ENCODE results near the gene SGIP1. TPM values are rescaled to one million over a fixed set of nuclear protein-coding genes. Genes with fewer than 3 reads are reported as not detected.

The SGIP1 gene
- total RNA-seq, 1 donor from 2014 or later: 31.8 TPM

GRCh38 chr1:66571789-66572188, 37.8 kb downstream of the SGIP1 start:
- Mint-ChIP-seq H3K27me3 (ENCODE audit: low read depth) (no peaks in the 10 kb centered on the region), H3K4me3 (ENCODE audit: unreplicated experiment) (no peak overlapping the region), H3K4me1 (ENCODE audit: low read depth) (peaks cover 42% of the 10 kb centered on the region), H3K27ac (ENCODE audit: unreplicated experiment) (peak overlapping the region; percentile 82), H3K36me3 (ENCODE audit: low read depth) (peaks cover 14% of the 10 kb centered on the region), H3K9me3 (ENCODE audit: low read depth) (peaks cover 13% of the 10 kb centered on the region)
- TF ChIP-seq CTCF (IDR thresholded peaks at IDR 0.05): no peak
- no peak for DNase-seq (ENCODE audit: low spot score)

- DNase-seq (ENCODE audit: low spot score): no peak
Measured at GRCh38 chr1:66575739-66576138, 41.8 kb downstream of the SGIP1 start.

GRCh38 chr1:66576645-66577044, 42.7 kb downstream of the SGIP1 start:
- Mint-ChIP-seq H3K4me3 (ENCODE audit: unreplicated experiment) (no peak overlapping the region), H3K27me3 (ENCODE audit: low read depth) (no peaks in the 10 kb centered on the region), H3K27ac (ENCODE audit: unreplicated experiment) (peak overlapping the region; percentile 8), H3K36me3 (ENCODE audit: low read depth) (peaks cover 4% of the 10 kb centered on the region), H3K9me3 (ENCODE audit: low read depth) (no peaks in the 10 kb centered on the region), H3K4me1 (ENCODE audit: low read depth) (peaks cover 54% of the 10 kb centered on the region)
- DNase-seq (ENCODE audit: low spot score): no peak
- TF ChIP-seq CTCF (IDR thresholded peaks at IDR 0.05): no peak

More at GRCh38 chr1:66575739-66576138, 41.8 kb downstream of the SGIP1 start:
- TF ChIP-seq CTCF (IDR thresholded peaks at IDR 0.05): no peak
- Mint-ChIP-seq H3K27me3 (ENCODE audit: low read depth) (no peaks in the 10 kb centered on the region), H3K9me3 (ENCODE audit: low read depth) (no peaks in the 10 kb centered on the region), H3K36me3 (ENCODE audit: low read depth) (peaks cover 5% of the 10 kb centered on the region), H3K4me3 (ENCODE audit: unreplicated experiment) (no peak overlapping the region), H3K27ac (ENCODE audit: unreplicated experiment) (no peak overlapping the region), H3K4me1 (ENCODE audit: low read depth) (peaks cover 61% of the 10 kb centered on the region)

GRCh38 chr1:66578841-66579240, 44.9 kb downstream of the SGIP1 start:
- DNase-seq (ENCODE audit: low spot score): no peak
- no peak for TF ChIP-seq CTCF (IDR thresholded peaks at IDR 0.05)
- H3K4me1 Mint-ChIP-seq (ENCODE audit: low read depth): peaks cover 45% of the 10 kb centered on the region
- no peak overlapping the region for H3K4me3 Mint-ChIP-seq (ENCODE audit: unreplicated experiment)
- peak overlapping the region; percentile 76 for H3K27ac Mint-ChIP-seq (ENCODE audit: unreplicated experiment)
- H3K36me3 Mint-ChIP-seq (ENCODE audit: low read depth): peaks cover 5% of the 10 kb centered on the region
- no peaks in the 10 kb centered on the region for H3K27me3 Mint-ChIP-seq (ENCODE audit: low read depth)
- H3K9me3 Mint-ChIP-seq (ENCODE audit: low read depth): no peaks in the 10 kb centered on the region

- Mint-ChIP-seq H3K27ac (ENCODE audit: unreplicated experiment) (no peak overlapping the region), H3K4me1 (ENCODE audit: low read depth) (peaks cover 52% of the 10 kb centered on the region), H3K27me3 (ENCODE audit: low read depth) (no peaks in the 10 kb centered on the region), H3K4me3 (ENCODE audit: unreplicated experiment) (no peak overlapping the region), H3K9me3 (ENCODE audit: low read depth) (no peaks in the 10 kb centered on the region), H3K36me3 (ENCODE audit: low read depth) (peaks cover 5% of the 10 kb centered on the region)
- no peak for TF ChIP-seq CTCF (IDR thresholded peaks at IDR 0.05)
- no peak for DNase-seq (ENCODE audit: low spot score)
Measured at GRCh38 chr1:66580081-66580480, 46.1 kb downstream of the SGIP1 start.
